Lower leg skin (tissue), 4 donors: ENCODE results near the gene ITGB8. TPM values are rescaled to one million over a fixed set of nuclear protein-coding genes. Genes with fewer than 3 reads are reported as not detected.

ENCODE experiments used
- DNase-seq, 2 donors: peaks; one replicate each; pipeline ENCODE4 v3.0.0-alpha.2; 2019; ENCODE audit warnings: low spot score in 2 of 2
- H3K4me3 ChIP-seq: fragments of 200-600 bp; sonication (generic); 2 replicates; pipeline ENCODE4 v1.5.1; 2017; ENCODE audit warnings: mild to moderate bottlenecking, low read depth; ENCODE audit not compliant: poor library complexity, severe bottlenecking
- CTCF ChIP-seq, 3 donors: fragments of 450-650 bp; IDR thresholded peaks; one replicate each; pipeline ENCODE4 v1.5.1; 2016; ENCODE audit warnings: antibody characterized with exemption in 3 of 3, mild to moderate bottlenecking in 3 of 3, moderate library complexity in 2 of 3
- POLR2A ChIP-seq, 2 donors: fragments of 450-650 bp; IDR thresholded peaks; one replicate each; pipeline ENCODE4 v1.6.1; 2016 to 2017; ENCODE audit warnings: antibody characterized with exemption in 2 of 2, mild to moderate bottlenecking in 1 of 2, moderate library complexity in 1 of 2
- WGBS, 2 donors: methylation state at CpG; one replicate each; pipeline ENCODE4 v1.1.5; 2018; 5-methylcytosine and 5-hydroxymethylcytosine counted together
- intact Hi-C: fragments of 100-400 bp; cut with DNase I; formaldehyde crosslinking; loops from one replicate; pipeline ENCODE4 v1.15.0; 2023; ENCODE audit warnings: low total_unique reads
- total RNA-seq, 4 donors: library from RNA; depleted of rRNA; stranded (reverse); fragments of >200 nt; gene quantifications; one replicate each; pipeline ENCODE4 v1.1.0, GENCODE V29; 2016

Gene ITGB8
- total RNA-seq, 4 donors from 2014 or later = 25.0 to 66.1 (median 48.9) TPM

GRCh38 chr7:20316706-20317105 is 14.0 kb upstream of the ITGB8 start:
- intact Hi-C loops = loop anchor here (10.0 kb wide), 1 partner anchor 572 kb away; no protein-coding TSS in a partner anchor
- TF ChIP-seq POLR2A (IDR thresholded peaks at IDR 0.05) = no peak
- no peak for TF ChIP-seq CTCF (IDR thresholded peaks at IDR 0.05)
- 73 to 77% methylated on average over 4 of the region's 4 CpGs for WGBS, 2 donors

GRCh38 chr7:20317413-20317812 is 13.3 kb upstream of the ITGB8 start:
- no peak for DNase-seq
- no peak overlapping the region for H3K4me3 ChIP-seq
- TF ChIP-seq CTCF (IDR thresholded peaks at IDR 0.05) (no peak), POLR2A (IDR thresholded peaks at IDR 0.05) (no peak)
- intact Hi-C loops = loop anchor here (10.0 kb wide), 1 partner anchor 573 kb away; no protein-coding TSS in a partner anchor

More at GRCh38 chr7:20316706-20317105, 14.0 kb upstream of the ITGB8 start:
- DNase-seq = no peak
- no peak overlapping the region for H3K4me3 ChIP-seq

GRCh38 chr7:20318933-20319332 is 11.8 kb upstream of the ITGB8 start:
- intact Hi-C loops = loop anchor here (10.0 kb wide), 1 partner anchor 574 kb away; no protein-coding TSS in a partner anchor
- H3K4me3 ChIP-seq = no peak overlapping the region
- DNase-seq = no peak
- TF ChIP-seq CTCF (IDR thresholded peaks at IDR 0.05) (no peak), POLR2A (IDR thresholded peaks at IDR 0.05) (no peak)
- 71 to 79% methylated on average over 6 of the region's 6 CpGs for WGBS, 2 donors

GRCh38 chr7:20320322-20320721 is 10.4 kb upstream of the ITGB8 start:
- WGBS, 2 donors = 43 to 52% methylated on average over 3 of the region's 3 CpGs
- TF ChIP-seq CTCF (IDR thresholded peaks at IDR 0.05) (no peak), POLR2A (IDR thresholded peaks at IDR 0.05) (no peak)
- intact Hi-C loops = no loop called here
- DNase-seq = no peak
- H3K4me3 ChIP-seq = no peak overlapping the region

GRCh38 chr7:20320786-20321185 is 9.9 kb upstream of the ITGB8 start:
- TF ChIP-seq CTCF (IDR thresholded peaks at IDR 0.05) (no peak), POLR2A (IDR thresholded peaks at IDR 0.05) (no peak)
- DNase-seq = no peak
- WGBS, 2 donors = 92 to 94% methylated on average over 7 of the region's 7 CpGs
- intact Hi-C loops = no loop called here
- H3K4me3 ChIP-seq = no peak overlapping the region

- H3K4me3 ChIP-seq = no peak overlapping the region
- intact Hi-C loops = no loop called here
- DNase-seq = no peak
- 76 to 79% methylated on average over 2 of the region's 2 CpGs for WGBS, 2 donors
- TF ChIP-seq CTCF (IDR thresholded peaks at IDR 0.05) = no peak
- TF ChIP-seq POLR2A (IDR thresholded peaks at IDR 0.05) = no peak
These were observed 7.1 kb upstream of the ITGB8 start for GRCh38 chr7:20323595-20323994.
